ENCODE data around the gene BBS5.
"Not testable (repeated sequence)": the region's sequence is repeated elsewhere in the genome, so short reads cannot be mapped to it uniquely, and the experiment has no call there.

Gene BBS5

DNA sequence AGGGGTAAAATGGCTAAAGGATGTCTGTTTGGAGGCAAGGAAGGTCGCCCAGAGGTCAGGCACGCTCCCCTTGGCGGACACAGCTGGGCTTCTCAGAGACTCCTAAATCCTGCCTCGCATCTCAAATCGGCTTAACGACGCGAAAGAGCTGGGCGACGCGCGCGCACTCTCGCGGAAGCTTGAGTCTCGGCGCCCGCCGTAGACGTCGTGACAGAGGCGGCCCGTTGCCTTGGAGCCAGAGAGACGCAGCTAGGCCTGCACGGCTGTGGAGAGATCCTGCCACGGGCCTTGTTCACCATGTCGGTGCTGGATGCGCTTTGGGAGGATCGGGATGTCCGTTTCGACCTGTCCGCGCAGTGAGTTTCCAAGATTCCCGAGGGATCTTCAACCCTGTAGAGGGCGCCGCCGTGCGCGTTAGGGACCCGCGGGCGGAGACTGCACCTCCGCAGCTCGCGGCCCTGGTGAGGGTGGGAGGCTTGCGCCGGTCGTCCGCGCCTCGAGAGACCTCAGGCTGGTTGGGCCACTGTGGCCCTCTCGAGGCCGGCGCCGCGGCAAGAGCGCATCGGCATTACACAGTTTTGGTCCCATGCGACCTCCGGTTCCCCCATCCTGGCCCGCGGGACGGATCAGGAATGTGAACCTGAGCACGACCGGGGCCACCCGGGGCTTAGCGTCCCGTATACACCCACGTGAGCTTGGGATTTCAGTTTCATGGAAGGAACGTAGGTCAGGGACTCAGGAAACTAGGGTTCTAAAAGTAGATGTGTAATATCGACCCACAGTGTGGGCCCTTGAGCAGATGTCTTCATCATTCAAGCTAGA is at the start of gene BBS5:
Gene BBS5, plus strand, starts transcription at position 238 of the 822 bp plus-strand sequence. Its CDS starts 60 bp downstream, at position 298.
- peak; percentile 77 to 81 for DNase-seq

DNA sequence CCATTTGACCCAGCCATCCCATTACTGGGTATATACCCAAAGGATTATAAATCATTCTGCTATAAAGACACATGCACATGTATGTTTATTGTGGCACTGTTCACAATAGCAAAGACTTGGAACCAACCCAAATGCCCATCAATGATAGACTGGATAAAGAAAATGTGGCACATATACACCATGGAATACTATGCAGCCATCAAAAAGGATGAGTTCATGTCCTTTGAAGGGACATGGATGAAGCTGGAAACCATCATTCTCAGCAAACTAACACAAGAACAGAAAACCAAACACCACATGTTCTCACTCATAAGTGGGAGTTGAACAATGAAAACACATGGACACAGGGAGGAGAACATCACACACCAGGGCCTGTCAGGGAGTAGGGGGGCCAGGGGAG is 47.5 kb upstream of the BBS5 start:
- DNase-seq: not testable (repeated sequence)

DNA sequence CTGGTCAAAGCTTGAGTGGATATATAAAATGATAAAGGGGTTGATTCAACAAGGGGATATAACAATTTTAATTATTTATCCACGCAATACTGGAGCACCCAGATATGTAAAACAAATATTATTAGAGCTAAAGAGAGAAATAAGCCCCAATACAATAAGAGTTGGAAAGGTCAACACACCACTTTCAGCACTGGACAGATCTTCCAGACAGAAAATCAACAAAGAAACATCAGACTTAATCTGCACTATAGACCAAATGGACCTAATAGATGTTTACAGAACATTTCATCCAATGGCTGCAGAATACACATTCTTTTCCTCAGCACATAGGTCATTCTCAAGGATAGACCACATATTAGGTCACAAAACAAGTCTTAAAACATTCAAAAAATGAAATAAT is 45.1 kb upstream of the BBS5 start:
- DNase-seq: not testable (repeated sequence)

DNA sequence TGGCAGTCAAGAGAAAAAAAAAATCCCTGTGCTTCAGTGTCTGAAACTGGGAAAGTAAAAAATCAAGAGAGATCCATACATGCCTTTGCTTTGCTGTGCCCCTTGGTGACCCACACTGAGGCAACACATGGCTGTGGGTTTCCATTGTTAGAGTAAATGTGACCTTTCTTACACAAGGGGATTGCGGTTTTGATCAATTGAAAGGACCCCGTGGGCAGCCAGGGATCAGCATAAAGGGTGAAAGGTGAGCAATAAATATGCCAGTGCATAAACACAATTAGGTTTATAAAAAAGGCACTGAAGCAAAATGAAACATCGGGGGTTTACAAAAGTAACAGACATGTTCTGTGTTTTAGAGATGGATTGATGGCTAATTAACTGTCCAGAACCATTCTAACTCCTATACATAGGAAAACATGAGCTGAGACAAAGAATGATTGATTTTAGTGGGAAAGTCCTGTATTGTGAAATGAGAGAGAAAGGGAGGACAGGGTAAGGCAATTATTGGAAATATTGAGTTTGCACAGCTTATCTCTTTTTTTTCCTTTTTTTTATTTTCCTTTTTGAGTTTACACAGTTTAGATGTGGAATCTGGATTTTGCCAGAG is 40.7 kb upstream of the BBS5 start:
- DNase-seq: no peak

DNA sequence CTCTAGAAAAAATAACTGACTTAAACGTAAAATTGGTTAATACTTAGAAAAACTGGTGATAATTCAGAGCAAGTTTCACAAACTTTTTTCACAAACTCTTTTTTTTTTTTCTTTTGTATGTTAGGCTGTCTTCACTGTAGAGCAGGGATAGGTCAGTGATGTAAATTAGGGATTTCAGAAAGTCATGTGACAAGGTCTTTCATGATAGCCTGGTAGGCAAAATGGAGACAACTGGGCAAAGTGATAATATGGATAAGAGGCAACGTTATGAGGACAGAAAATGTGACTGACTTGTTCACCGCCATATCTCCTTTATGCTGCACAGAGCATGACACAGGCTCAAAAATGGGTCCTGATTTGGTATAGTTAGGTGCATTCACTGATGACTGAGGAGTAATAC is 39.4 kb upstream of the BBS5 start:
- DNase-seq: no peak

DNA sequence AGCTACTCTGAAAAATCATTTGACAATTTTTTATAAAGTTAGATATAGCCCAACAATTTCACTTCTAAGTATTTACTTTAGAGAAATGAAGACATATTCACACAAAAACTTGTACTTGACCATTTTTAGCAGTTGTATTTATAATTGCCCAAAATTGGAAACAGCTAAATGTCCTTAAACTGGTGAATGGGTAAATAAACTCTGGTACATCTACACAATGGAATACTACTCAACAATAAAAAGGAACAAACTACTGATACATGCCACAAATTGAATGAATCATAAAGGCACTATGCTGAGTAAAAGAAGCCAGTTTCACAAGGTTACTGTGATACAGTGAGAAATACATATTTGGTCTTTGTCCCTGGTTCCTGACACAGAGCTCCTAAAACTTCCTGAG is 32.8 kb upstream of the BBS5 start:
- no peak for DNase-seq

DNA sequence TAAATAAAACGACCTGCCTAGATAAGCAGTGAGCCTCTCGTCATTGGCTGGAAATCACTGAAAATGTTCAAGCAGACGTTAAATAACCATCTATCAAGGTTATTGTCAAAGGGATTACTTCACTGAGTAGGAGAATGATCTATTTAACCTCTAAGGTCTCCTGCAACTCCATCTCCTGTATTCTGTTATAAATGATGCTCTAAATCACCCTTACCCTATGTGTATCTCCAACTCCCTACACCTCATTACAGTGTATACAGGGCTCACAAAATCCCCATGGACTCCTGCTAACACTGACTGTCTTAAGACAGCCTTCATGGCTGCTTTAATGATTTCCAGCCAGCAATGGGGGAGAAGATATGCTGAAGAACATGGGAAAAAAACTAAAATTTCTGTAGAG is 31.0 kb upstream of the BBS5 start:
- no peak for DNase-seq

DNA sequence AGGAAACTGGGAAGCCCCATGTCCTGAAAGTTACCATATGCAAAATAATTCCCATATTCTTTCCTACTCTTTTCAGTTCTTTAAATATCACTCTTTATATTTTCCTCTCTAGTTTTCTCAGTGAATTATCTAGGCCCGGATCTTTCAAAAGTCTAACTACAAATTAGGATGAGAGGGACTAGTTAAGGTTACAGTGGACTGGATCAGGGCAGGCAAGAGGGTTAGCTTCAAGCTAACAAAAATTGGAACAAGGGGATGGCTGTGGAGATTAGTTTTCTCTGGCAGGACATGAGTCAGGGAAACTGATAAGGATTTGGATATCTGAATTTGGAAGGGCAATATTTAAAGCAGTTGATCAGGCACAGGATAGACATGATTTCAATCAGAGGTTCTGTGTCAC is 30.4 kb upstream of the BBS5 start:
- no peak for DNase-seq

DNA sequence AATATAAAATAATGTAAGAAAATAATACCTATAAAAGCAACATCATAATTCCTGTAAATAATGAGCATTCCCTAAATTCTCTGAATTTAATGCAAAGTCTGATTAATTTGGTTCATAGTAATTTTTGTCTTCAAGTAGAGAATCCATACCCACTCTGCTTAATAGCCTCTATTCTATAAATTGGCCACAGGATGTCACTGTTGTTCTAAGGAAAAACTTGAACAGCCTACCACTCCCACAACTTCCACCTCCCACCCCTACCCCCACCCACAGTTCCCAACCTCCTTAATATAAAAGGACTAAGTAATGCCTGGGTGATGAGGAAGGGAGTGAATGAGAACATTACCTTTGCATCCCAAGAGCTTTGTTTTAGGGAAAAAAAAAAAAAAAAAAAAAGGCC is 27.2 kb upstream of the BBS5 start:
- no peak for DNase-seq

DNA sequence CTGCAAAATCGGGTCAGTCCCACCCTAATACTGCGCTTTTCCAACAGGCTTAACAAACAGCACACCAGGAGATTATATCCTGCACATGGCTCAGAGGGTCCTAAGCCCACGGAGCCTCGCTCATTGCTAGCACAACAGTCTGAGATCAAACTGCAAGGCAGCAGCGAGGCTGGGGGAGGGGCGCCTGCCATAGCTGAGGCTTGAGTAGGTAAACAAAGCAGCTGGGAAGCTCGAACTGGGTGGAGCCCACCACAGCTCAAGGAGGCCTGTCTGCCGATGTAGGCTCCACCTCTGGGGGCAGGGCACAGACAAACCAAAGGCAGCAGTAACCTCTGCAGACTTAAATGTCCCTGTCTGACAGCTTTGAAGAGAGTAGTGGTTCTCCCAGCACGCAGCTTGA is 26.2 kb upstream of the BBS5 start:
- not testable (repeated sequence) for DNase-seq

DNA sequence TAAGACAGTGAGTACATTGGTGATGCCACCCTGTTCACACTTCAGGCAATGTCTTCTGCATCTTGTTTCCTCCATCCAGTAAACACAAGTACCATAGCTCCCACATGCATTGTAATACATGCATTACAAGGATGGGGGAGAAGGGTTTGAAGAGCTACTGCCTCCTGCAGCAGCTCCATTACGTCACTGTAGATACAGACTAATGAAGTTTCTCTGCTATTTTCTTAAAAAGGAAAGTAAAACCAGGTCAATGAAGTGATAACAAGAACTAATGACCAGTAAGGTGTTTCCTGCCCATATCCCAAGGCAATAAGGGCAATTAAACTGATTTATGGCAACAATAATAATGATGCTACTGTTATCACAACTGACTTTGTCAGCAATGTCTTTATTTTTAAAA is 18.2 kb upstream of the BBS5 start:
- DNase-seq: no peak

DNA sequence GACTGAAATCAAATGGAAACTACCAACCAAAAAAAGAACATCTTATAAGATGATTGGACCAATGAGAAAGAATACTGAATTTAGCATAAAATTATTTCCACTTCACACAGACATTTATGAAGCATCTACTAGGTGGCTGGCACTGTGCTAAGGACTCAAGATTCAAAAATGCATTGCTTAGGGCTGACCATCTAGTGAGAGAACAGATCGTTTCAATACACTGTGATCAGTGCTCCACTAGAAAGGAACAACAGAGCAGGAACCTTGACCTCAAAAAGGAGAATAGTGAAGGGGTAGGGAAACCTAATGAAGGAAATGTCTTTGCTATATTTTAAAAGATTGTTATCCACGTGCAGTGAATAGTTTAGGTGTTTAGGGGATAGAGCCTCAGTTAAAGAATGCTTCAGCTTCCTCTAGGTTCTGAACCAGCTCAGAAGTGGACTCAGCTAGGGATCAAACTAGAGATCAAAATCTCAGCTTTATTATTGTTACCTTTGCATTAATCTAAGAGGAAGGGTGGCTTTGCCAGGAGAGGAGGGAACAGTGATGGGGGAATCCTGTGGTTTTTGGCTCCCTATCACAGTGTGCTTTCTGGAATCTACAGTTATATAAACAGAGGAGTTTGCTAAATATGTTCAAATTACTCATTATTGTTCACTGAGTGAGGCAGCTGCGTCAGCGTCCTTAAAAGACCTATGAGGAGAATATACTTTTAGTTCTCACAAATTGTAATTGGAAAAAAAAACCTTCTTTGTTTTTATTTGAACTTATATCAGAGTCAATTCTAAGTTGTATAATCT is 16.2 kb upstream of the BBS5 start:
- no peak for DNase-seq

DNA sequence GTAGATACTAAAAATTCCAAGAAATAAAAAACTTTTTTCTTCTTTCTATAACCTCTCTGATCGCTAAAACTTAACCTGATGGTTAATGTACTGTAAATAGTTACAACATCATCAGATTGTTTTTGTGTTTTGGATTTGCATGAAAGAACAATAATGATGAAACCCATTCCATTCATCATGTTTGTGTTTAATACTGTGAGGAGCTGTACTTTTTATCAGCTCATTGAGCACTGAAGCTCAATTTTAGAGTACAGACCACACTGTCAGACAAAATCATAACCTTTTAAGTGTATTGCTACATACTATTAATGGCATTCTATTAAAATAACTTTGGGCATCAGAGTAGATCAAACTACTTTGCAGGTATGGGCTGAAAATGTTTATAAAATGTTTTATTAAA is 14.8 kb upstream of the BBS5 start:
- DNase-seq: no peak

DNA sequence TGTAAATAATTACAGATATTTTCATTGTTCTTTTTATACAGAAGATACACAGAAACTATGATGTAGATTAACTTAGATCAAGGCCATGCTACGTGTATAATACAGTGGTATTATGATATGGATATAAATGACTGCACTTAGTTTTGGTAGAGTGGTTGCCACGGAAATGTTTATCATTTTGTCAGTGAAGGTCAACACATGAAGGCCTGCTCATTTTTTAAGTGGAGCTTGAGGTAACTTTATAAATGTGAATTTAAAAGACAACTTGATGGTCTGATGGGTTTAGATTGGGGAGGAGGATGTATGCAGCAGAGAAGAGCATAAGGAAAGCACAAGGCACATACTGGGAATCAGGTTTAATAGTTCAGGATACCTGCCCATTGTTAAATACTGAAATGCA is 14.4 kb upstream of the BBS5 start:
- no peak for DNase-seq

DNA sequence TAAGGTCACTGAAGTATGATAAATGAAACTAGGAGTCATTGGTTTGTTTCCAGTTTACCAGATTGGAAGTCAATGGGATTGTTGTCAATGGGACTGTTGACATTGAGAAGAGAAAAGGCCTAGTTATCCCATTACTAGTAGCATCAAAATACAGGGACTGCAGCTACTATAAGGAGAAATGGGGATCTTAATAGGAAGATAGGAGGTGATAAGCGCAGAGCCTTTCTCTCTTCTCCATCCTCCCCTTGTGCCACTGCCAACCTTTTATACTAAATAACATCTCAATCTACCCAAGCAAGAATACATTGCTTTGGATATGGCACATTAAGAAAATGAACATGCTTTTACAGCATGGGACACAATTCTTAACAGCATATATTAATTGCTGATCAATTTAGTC is 10.5 kb upstream of the BBS5 start:
- no peak for DNase-seq

DNA sequence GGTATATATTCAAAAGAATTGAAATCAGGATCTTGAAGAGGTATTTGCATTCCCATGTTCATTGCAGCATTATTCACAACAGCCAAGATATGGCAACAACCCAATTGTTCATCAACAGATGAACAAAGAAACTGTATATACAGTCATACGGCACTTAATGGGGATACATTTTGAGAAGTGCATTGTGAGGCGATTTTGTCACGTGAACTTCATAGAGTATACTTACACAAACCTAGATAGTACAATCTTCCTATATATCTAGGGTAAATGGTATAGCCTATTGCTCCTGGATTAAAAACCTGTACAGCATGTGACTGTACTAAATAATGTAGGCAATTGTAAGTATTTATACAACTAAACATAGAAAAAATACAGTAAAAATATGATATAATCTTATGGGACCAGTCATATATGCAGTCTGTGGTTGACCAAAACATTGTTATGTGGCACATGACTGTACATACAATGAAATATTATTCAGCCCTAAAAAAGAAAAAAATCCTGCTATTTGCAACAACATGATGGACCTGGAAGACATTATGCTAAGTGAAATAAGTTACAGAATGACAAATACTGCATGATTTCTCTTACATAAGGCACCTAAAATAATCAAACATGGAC is 9.2 kb upstream of the BBS5 start:
- no peak for DNase-seq

DNA sequence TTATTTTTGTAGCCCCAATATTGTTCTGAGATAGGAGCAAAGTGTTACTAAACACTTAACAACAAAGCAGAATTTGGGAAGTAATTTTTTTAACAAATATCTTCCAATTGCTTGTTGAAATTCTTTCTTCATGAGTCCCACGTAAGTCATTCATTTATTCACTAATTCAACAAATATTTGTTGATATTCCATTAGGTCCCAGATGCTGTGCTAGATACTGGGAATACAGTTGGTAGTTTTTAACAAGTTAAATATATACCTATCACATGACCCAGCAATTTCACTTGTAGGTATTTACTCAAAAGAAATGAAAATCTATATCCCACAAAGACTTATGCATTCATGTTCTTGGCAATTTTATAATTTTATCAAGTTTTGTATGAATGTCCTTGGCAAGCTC is 7.0 kb upstream of the BBS5 start:
- no peak for DNase-seq

DNA sequence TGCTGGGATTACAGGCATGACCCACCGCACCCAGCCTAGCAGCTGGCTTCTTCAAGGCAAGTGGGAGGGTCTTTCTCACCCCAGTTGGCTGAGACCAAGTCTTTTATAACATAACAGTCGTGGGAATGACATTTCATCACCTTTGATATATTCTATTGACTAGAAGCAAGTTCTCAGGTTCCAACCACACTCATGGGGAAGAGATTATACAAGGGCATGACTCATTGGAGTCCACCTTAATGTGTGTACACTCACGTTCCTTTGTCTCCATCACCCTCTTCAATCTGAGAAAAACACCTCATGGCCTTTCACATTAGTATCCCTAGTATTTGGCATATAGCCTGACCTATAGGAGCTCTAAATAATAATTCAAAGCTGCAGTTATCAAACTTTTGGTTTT is 2.8 kb upstream of the BBS5 start:
- no peak for DNase-seq

DNA sequence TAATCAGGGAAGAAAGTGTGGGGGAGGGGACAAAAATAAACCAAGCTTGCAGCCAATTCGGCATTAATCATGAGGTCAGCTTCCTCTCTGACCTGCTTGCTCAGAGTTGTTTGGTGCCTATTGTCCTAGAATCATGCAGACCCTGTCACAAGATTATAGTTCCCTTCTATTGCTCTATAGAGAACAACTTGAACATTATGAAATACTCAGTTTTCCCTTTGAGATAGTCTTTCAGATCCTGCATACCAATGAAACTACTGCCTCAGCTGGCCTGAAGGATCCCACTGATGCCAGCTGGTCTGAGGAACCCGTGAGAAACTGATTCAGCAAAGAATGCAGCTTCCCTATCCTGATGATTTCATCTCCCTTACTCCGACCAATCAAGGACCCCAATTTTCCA is 955 bp upstream of the BBS5 start:
- no peak for DNase-seq

DNA sequence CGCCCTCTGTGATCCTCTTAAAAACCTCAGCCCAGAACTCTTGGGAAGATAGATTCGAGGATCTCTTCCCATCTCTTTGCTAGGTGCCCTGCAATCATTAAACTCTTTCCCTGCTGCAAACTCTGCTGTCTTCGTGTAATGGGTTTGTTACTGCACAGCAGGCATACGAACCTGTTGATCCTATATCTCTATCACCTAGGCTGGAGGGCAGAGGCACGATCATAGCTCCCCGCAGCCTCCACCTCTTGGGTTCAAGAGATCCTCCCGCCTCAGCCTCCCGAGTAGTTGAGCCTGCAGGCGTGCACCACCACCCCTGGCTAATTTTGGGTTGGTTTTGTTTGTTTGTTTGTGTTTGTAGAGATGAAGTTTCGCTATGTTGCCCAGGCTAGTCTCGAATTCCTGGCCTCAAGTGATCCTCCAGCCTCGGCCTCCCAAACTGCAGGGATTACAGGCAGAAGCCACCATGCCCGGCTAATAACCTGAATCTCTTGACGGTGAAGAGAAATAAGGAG is 493 bp upstream of the BBS5 start:
- DNase-seq: no peak

DNA sequence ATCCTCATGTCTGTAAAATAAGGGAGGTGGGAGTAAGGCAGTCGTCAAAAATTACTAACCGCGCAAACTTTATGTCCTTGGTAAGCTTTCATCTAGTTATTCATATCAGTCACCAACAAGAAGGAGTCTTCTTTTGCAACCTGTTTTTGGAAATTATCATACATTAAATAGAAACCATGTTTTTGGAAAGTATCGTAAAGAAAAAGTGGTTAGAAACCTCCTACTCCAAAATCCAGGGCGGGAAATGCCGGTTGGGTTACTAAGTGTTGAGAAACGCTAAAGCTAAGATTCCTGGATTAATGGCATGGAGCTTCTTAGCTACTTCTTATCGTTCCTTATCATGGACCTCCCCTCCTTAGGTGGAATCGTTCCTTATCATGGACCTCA is 778 bp downstream of the BBS5 start:
- DNase-seq: no peak

DNA sequence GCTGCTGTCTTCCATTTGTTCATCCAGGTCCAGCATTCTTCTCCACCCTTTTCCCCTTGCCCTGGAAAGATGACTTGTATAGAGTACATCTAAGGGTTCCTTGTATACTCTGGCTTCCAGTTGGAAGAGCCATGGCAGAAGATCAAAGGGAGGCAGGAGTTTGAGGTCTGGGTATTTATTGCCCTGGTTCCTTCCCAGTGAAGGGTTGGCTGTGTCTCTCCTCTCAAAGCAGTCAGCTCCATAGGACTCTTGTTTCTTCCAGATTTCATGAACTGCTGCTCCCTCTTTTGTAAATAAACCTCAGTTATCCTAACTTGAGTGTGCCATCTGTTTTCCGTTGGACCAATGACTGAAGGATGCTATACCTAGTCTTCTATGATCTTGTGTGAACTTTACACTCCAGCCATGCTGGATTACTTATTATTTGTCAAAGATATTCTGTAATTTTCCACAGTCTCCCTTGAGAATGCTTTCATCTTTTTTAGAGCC is 6.4 kb downstream of the BBS5 start:
- DNase-seq: no peak

DNA sequence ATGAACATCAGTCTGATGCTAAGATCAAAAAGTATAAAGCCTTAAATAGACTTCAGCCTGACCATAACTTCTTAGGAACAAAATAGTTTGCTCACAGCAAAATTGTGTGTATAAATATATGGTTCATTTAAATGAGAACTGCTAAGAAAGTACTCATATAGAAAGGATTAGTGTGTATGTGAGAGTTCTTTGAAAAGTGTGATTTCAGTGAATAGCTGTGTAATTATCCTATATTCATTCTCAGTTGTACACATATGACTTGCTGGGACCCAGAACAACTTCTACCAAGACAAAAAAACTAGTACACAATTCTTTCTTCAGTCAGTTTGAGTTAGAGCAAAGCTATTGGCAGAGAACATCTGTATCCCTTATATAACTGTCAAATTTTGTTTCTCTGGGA is 7.2 kb downstream of the BBS5 start:
- no peak for DNase-seq

Data from stimulated activated CD4-positive, alpha-beta T cell treated with anti-CD3 and anti-CD28 coated beads, Interleukin-2, amount 100 ng/mL, for 24 hours (primary cell).